ENCODE measurements around the gene AMOT.

AMOT gene

GRCh38 chrX:112735147-112735546, 105.5 kb downstream of the AMOT start:
- no peak for DNase-seq (ENCODE audit: low read depth)

DNA sequence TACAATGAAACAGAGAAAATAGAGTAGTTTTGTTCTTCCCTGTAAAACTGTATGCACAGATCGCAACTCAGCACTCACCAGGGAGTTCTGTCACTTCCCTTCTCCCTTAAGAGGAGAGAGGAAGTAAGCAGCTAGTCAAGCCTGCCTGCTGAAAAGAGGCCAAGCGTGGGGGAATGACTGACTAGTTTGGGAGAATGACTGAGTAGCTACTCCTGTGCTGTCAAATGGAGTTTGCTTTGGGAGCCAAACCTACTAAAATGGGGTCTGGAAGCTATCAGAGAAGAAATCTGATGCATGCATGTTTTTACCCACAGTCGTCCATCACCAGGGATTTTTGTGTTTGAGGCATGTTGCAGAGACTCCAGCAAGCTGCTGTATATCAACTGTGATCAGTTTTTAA, 106.3 kb downstream of the AMOT start:
- DNase-seq (ENCODE audit: low read depth), result no peak

DNA sequence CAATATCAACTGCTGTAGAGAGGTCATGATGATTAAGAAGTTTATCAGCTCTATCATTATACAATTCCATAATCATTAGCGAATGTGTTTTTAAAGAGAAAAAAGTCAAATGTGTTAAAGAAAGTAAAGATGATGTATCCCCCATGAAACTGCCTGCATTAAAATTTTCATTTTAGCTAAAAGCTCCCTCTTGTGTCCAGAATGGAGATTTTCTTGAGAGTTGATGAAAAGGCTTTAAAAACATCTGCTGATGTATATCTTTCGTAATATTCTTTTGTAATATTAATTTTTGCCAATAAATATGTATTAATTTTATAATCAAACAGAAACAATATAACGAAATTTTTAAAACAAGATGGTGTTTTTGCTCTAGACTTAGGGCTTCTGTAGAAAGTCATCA, 108.8 kb downstream of the AMOT start:
- DNase-seq (ENCODE audit: low read depth), result no peak
